ENCODE measurements around the gene PACSIN1. TPM values are rescaled to one million over a fixed set of nuclear protein-coding genes. Genes with fewer than 3 reads are reported as not detected.

The PACSIN1 gene
- total and polyA plus RNA-seq, 10 of the 15 experiments (the other 5 are each of a cell fraction or from before 2014, with no cell fraction given) = 0.50 to 9.4 (median 2.8) TPM

- intact Hi-C loops (cut with micrococcal nuclease; ENCODE audit: unreplicated experiment) = no loop called here
- in situ Hi-C loops (cut with MboI) = no loop called here
- Histone ChIP-seq H3K4me2 (ENCODE audit: control insufficient read depth, insufficient read depth) (no peak overlapping the region), H3K36me3 (ENCODE audit: control insufficient read depth in 2 of 2, insufficient read depth in 2 of 2, low read length in 1 of 2) (no peaks in the 10 kb centered on the region), H3K9me3 (replicated peaks; ENCODE audit: control insufficient read depth, insufficient read depth, low read length) (no peaks in the 10 kb centered on the region), H3K27me3 (replicated peaks in 1 of 2; ENCODE audit: control insufficient read depth in 2 of 2, insufficient read depth in 2 of 2, low read length in 1 of 2) (no peaks in the 10 kb centered on the region; a peak in 1 of 4 replicates), H4K20me1 (ENCODE audit: control insufficient read depth, insufficient read depth) (no peaks in the 10 kb centered on the region), H3K4me1 (ENCODE audit: control insufficient read depth, insufficient read depth, low read length) (no peaks in the 10 kb centered on the region), H3K27ac (ENCODE audit: control insufficient read depth, insufficient read depth) (no peak overlapping the region), H3K4me3 (no peak overlapping the region), H2AFZ (ENCODE audit: control insufficient read depth, low read depth, low read length) (no peak overlapping the region), H3K9ac (ENCODE audit: control insufficient read depth, insufficient read depth, low read length) (no peak overlapping the region), H3K79me2 (ENCODE audit: control insufficient read depth, insufficient read depth, low read length) (no peaks in the 10 kb centered on the region)
- ATAC-seq (no peak), DNase-seq (ENCODE audit: low read depth, low spot score) (no peak), FAIRE-seq (no peak)
- ChIA-PET RAD21 (ENCODE audit: unreplicated experiment) (interaction anchor here (1.0 kb wide), 1 partner anchor 179 kb away, joined by 3 read pairs; no protein-coding TSS in a partner anchor), SMC1A (ENCODE audit: uncharacterized antibody, unreplicated experiment) (interaction anchor here (1.1 kb wide), 1 partner anchor 51 kb away, joined by 4 read pairs; no protein-coding TSS in a partner anchor), CTCF (interaction anchor here (1.4 kb wide), 1 partner anchor 99 kb away, joined by 5 read pairs; no protein-coding TSS in a partner anchor), POLR2A (no interaction called here)
- no TSS peak for BruUV-seq (replicated peaks)
- no peak for TF ChIP-seq TBL1XR1 (IDR thresholded peaks at IDR 0.05; ENCODE audit: low read depth, low read length)
- TF ChIP-seq CBX5 (IDR thresholded peaks at IDR 0.05; ENCODE audit: low read depth) = no peak
- TF ChIP-seq NFXL1 (IDR thresholded peaks at IDR 0.05; ENCODE audit: borderline replicate concordance) = no peak
- no peak for TF ChIP-seq POLR2AphosphoS2 (IDR thresholded peaks at IDR 0.05; ENCODE audit: low read depth, low read length)
- no peak for TF ChIP-seq CHD4 (IDR thresholded peaks at IDR 0.05)
- TF ChIP-seq, protein P1, sequence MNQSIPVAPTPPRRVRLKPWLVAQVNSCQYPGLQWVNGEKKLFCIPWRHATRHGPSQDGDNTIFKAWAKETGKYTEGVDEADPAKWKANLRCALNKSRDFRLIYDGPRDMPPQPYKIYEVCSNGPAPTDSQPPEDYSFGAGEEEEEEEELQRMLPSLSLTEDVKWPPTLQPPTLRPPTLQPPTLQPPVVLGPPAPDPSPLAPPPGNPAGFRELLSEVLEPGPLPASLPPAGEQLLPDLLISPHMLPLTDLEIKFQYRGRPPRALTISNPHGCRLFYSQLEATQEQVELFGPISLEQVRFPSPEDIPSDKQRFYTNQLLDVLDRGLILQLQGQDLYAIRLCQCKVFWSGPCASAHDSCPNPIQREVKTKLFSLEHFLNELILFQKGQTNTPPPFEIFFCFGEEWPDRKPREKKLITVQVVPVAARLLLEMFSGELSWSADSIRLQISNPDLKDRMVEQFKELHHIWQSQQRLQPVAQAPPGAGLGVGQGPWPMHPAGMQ (IDR thresholded peaks at IDR 0.05; ENCODE audit: borderline replicate concordance) = no peak
- TF ChIP-seq SUPT20H (IDR thresholded peaks at IDR 0.05; ENCODE audit: borderline replicate concordance, control insufficient read depth, low read depth, low read length) = no peak
- TF ChIP-seq HCFC1 (IDR thresholded peaks at IDR 0.05; ENCODE audit: low read length) = no peak
- no peak for TF ChIP-seq MXI1 (IDR thresholded peaks at IDR 0.05; ENCODE audit: low read depth, low read length)
- TF ChIP-seq CREM (IDR thresholded peaks at IDR 0.05; ENCODE audit: low read depth) = no peak
- no peak for TF ChIP-seq DPF2 (IDR thresholded peaks at IDR 0.05)
- TF ChIP-seq KLF5 (IDR thresholded peaks at IDR 0.05; ENCODE audit: partially characterized antibody) = no peak
- no peak for TF ChIP-seq TCF12 (IDR thresholded peaks at IDR 0.05; ENCODE audit: low read depth, low read length)
- TF ChIP-seq SUZ12 (IDR thresholded peaks at IDR 0.05; ENCODE audit: unreplicated experiment) = no peak
- no peak for TF ChIP-seq MEF2A (IDR thresholded peaks at IDR 0.05; ENCODE audit: insufficient read depth, low read depth, low read length)
- TF ChIP-seq BHLHE40 (IDR thresholded peaks at IDR 0.05; ENCODE audit: borderline replicate concordance in 1 of 2, low read depth in 2 of 2, low read length in 1 of 2) = no peak
- TF ChIP-seq NR2C1 (IDR thresholded peaks at IDR 0.05) = no peak
- TF ChIP-seq SMAD5 (IDR thresholded peaks at IDR 0.05; ENCODE audit: low read depth) = no peak
- no peak for TF ChIP-seq BCLAF1 (IDR thresholded peaks at IDR 0.05)
- no peak for TF ChIP-seq POLR2A (IDR thresholded peaks at IDR 0.05; ENCODE audit: low read depth, low read length)
- 56% methylated on average over 10 of the region's 10 CpGs for WGBS (ENCODE audit: insufficient coverage, insufficient replicate concordance, low lambda C conversion rate, missing lambda C conversion rate)
Observed at GRCh38 chr6:34559651-34560365, 93.9 kb downstream of the PACSIN1 start.

Data from GM12878 (cell line).